Measurements from ENCODE around the gene KCTD15. TPM values are rescaled to one million over a fixed set of nuclear protein-coding genes. Genes with fewer than 3 reads are reported as not detected.

KCTD15 gene
- polyA plus RNA-seq, 1 donor (not counting 4 experiments of a cell fraction or from before 2014, with no cell fraction given), result 16.2 TPM

DNA sequence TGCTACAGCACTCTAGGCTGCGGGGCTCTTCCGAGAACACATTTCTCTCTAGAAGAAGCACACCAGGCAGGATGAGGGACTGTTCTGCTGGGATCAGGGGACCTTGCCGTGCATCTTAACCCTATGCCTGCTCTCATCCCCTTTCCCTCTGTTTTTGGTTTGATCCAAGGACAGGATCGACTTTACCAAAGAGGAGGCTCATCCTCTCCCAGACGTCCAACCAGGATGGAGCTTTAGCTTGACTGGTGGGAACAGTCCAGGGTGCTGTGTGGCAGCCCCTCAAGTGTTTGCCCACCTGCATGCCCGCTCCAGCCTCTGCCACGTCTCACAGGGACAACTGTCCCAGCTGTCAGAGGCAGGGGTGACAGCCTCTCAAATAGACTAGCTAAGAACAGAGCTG, 42.3 kb upstream of the KCTD15 start:
- H3K9me1 ChIP-seq (ENCODE audit: control insufficient read depth, extremely low read depth, insufficient read depth, low read length), result no peaks in the 10 kb centered on the region
- TF ChIP-seq CTCF (optimal IDR thresholded peaks at IDR 0.05 in 1 of 3, IDR thresholded peaks at IDR 0.05 in 1 of 3, conservative IDR thresholded peaks at IDR 0.05 in 1 of 3; ENCODE audit: extremely low read depth in 1 of 3, insufficient read depth in 2 of 3, low read length in 3 of 3), result no peak
- no peak for TF ChIP-seq EZH2 (IDR thresholded peaks at IDR 0.05; ENCODE audit: low read length)
- no peaks in the 10 kb centered on the region for H3K27me3 ChIP-seq (ENCODE audit: control insufficient read depth, extremely low read depth, insufficient read depth, low read length)
- no peak overlapping the region for H3K4me3 ChIP-seq (ENCODE audit: control insufficient read depth in 2 of 3, extremely low read depth in 1 of 3, insufficient read depth in 2 of 3, low read depth in 1 of 3, low read length in 3 of 3)
- H3K4me2 ChIP-seq (ENCODE audit: control insufficient read depth, extremely low read depth, insufficient read depth, low read depth, low read length), result no peak overlapping the region
- no peak overlapping the region for H2AFZ ChIP-seq (ENCODE audit: control insufficient read depth, low read length)
- H4K20me1 ChIP-seq (ENCODE audit: control insufficient read depth, extremely low read depth, insufficient read depth, low read length), result no peaks in the 10 kb centered on the region
- H3K4me1 ChIP-seq (ENCODE audit: control insufficient read depth, extremely low read depth, insufficient read depth, low read length), result no peaks in the 10 kb centered on the region
- DNase-seq (ENCODE audit: low read depth, low spot score), result no peak
- dilution Hi-C loops (cut with MboI; ENCODE audit: extremely low pct_ligation_motif_present, low sequenced_read_pairs), result no loop called here
- no peak overlapping the region for H3K9ac ChIP-seq (ENCODE audit: control insufficient read depth, extremely low read depth, insufficient read depth, low read length)
- H3K27ac ChIP-seq (ENCODE audit: control insufficient read depth, insufficient read depth, low read length), result no peak overlapping the region
- no peaks in the 10 kb centered on the region for H3K79me2 ChIP-seq (ENCODE audit: control insufficient read depth, insufficient read depth, low read length)
- no peaks in the 10 kb centered on the region for H3K36me3 ChIP-seq (ENCODE audit: control insufficient read depth in 2 of 2, extremely low read depth in 1 of 2, insufficient read depth in 2 of 2, low read length in 2 of 2)
- no peaks in the 10 kb centered on the region for H3K9me3 ChIP-seq (ENCODE audit: control insufficient read depth, low read depth, low read length)
- no peak for FAIRE-seq

- no peak for DNase-seq (ENCODE audit: low read depth, low spot score)
- no peak for FAIRE-seq
- H3K9me1 ChIP-seq (ENCODE audit: control insufficient read depth, extremely low read depth, insufficient read depth, low read length), result no peaks in the 10 kb centered on the region
Observed at GRCh38 chr19:33755099-33756035, 41.3 kb upstream of the KCTD15 start.

More at GRCh38 chr19:33755099-33756035, 41.3 kb upstream of the KCTD15 start:
- dilution Hi-C loops (cut with MboI; ENCODE audit: extremely low pct_ligation_motif_present, low sequenced_read_pairs), result no loop called here
- Histone ChIP-seq H2AFZ (ENCODE audit: control insufficient read depth, low read length) (no peak overlapping the region), H4K20me1 (ENCODE audit: control insufficient read depth, extremely low read depth, insufficient read depth, low read length) (no peaks in the 10 kb centered on the region), H3K4me1 (ENCODE audit: control insufficient read depth, extremely low read depth, insufficient read depth, low read length) (no peaks in the 10 kb centered on the region), H3K4me2 (ENCODE audit: control insufficient read depth, extremely low read depth, insufficient read depth, low read depth, low read length) (no peak overlapping the region), H3K27me3 (ENCODE audit: control insufficient read depth, extremely low read depth, insufficient read depth, low read length) (no peaks in the 10 kb centered on the region), H3K79me2 (ENCODE audit: control insufficient read depth, insufficient read depth, low read length) (no peaks in the 10 kb centered on the region), H3K27ac (ENCODE audit: control insufficient read depth, insufficient read depth, low read length) (no peak overlapping the region), H3K9ac (ENCODE audit: control insufficient read depth, extremely low read depth, insufficient read depth, low read length) (no peak overlapping the region), H3K4me3 (ENCODE audit: control insufficient read depth in 2 of 3, extremely low read depth in 1 of 3, insufficient read depth in 2 of 3, low read depth in 1 of 3, low read length in 3 of 3) (no peak overlapping the region), H3K36me3 (ENCODE audit: control insufficient read depth in 2 of 2, extremely low read depth in 1 of 2, insufficient read depth in 2 of 2, low read length in 2 of 2) (no peaks in the 10 kb centered on the region), H3K9me3 (ENCODE audit: control insufficient read depth, low read depth, low read length) (no peaks in the 10 kb centered on the region)
- TF ChIP-seq EZH2 (IDR thresholded peaks at IDR 0.05; ENCODE audit: low read length) (no peak), CTCF (optimal IDR thresholded peaks at IDR 0.05 in 1 of 3, IDR thresholded peaks at IDR 0.05 in 1 of 3, conservative IDR thresholded peaks at IDR 0.05 in 1 of 3; ENCODE audit: extremely low read depth in 1 of 3, insufficient read depth in 2 of 3, low read length in 3 of 3) (no peak)
